HEK293 (cell line): ENCODE measurements around the gene SNCAIP.
A peak's percentile ranks its signal among the peaks of the same experiment; 100 is the strongest.

Experiments
- KLF16 ChIP-seq: fragments of 450-650 bp; formaldehyde crosslinking; IDR thresholded peaks from 2 replicates; pipeline ENCODE4 v1.5.1; 2017; ENCODE audit warnings: missing biosample characterization, missing genetic modification characterization
- KLF9 ChIP-seq: fragments of 450-650 bp; formaldehyde crosslinking; IDR thresholded peaks from 2 replicates; pipeline ENCODE4 v1.5.1; 2016; ENCODE audit warnings: missing biosample characterization, missing genetic modification characterization, low read depth
- SALL2 ChIP-seq: fragments of 450-650 bp; formaldehyde crosslinking; IDR thresholded peaks from 2 replicates; pipeline ENCODE4 v1.5.0; 2017; ENCODE audit warnings: missing biosample characterization, mild to moderate bottlenecking, missing genetic modification characterization, borderline replicate concordance
- YY2 ChIP-seq: fragments of 450-650 bp; formaldehyde crosslinking; IDR thresholded peaks from 2 replicates; pipeline ENCODE4 v1.5.1; 2016; ENCODE audit warnings: missing biosample characterization, missing genetic modification characterization
- ZFP3 ChIP-seq: fragments of 450-650 bp; formaldehyde crosslinking; IDR thresholded peaks from 2 replicates; pipeline ENCODE4 v1.5.1; 2016; ENCODE audit warnings: low read depth, missing biosample characterization, missing genetic modification characterization
- ZNF223 ChIP-seq: fragments of 450-650 bp; formaldehyde crosslinking; IDR thresholded peaks from 2 replicates; pipeline ENCODE4 v1.5.1; 2016; ENCODE audit warnings: missing biosample characterization, missing genetic modification characterization
- ZNF274 ChIP-seq, 2 experiments: fragments of 200-500 bp in 1 of 2; fragments of 450-650 bp in 1 of 2; sonication (Bioruptor generic) in 1 of 2; formaldehyde crosslinking in 1 of 2; IDR thresholded peaks; 2 replicates each; pipeline versions ENCODE4 v1.5.1 to v1.6.1; 2014 to 2016; ENCODE audit warnings: borderline replicate concordance in 1 of 2, inconsistent platforms in 1 of 2, low read length in 1 of 2, missing biosample characterization in 1 of 2, missing genetic modification characterization in 1 of 2
- ZNF324 ChIP-seq: fragments of 450-650 bp; formaldehyde crosslinking; IDR thresholded peaks from 2 replicates; pipeline ENCODE4 v1.5.1; 2016; ENCODE audit warnings: missing biosample characterization, missing genetic modification characterization
- TF ChIP-seq, protein P1 (sequence below): fragments of 450-650 bp; formaldehyde crosslinking; IDR thresholded peaks from 2 replicates; pipeline ENCODE4 v1.5.1; 2016; ENCODE audit warnings: missing biosample characterization, missing genetic modification characterization

DNA sequence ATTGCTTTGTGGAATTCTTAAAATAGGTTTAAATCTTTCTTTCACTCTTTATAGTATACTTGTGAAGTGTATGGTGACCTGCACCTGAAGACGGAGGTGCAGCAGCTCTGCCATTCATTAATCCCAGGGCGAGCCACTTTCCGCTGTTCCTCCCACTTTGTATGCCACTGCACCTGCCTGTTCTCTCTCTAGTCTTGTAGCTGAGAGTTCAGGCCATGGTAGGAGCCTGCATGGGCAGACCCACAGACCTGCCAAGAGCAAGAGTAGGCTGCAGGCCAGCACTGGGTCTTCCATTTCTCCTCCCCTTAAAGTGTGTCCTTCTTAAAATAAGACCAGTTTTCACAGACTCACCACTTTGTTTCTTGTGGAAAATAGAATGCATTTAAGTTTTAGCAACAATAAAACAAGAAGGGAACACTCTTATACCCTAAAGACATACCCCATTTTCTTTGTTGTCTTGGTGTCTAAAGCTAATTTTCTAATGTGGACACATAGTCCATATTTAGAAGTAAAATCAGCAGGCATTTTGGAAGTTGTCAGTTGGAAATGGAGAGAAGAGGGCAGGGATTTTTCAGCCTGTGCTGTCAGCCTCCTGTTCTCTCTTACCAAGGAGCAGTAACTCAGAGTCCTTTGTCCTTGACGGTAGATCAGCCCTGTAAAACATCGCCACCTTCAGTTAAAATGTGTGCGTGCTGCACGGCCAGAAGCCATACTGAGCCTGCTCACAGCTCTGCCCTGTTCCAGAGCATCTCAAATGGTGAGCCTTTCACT lies 103.2 kb downstream of the SNCAIP start:
- TF ChIP-seq ZFP3 (tag by site-specific recombination) (no peak), ZNF223 (no peak), KLF9 (no peak), KLF16 (tag by site-specific recombination) (no peak), ZNF274 (IDR thresholded peaks at IDR 0.05; ENCODE audit: low read length) (no peak), ZNF274 (tag by site-specific recombination; IDR thresholded peaks at IDR 0.05; ENCODE audit: borderline replicate concordance) (no peak), YY2 (tag by site-specific recombination) (no peak), ZNF324 (tag by site-specific recombination) (no peak), SALL2 (tag by site-specific recombination) (no peak)
- TF ChIP-seq, protein P1, sequence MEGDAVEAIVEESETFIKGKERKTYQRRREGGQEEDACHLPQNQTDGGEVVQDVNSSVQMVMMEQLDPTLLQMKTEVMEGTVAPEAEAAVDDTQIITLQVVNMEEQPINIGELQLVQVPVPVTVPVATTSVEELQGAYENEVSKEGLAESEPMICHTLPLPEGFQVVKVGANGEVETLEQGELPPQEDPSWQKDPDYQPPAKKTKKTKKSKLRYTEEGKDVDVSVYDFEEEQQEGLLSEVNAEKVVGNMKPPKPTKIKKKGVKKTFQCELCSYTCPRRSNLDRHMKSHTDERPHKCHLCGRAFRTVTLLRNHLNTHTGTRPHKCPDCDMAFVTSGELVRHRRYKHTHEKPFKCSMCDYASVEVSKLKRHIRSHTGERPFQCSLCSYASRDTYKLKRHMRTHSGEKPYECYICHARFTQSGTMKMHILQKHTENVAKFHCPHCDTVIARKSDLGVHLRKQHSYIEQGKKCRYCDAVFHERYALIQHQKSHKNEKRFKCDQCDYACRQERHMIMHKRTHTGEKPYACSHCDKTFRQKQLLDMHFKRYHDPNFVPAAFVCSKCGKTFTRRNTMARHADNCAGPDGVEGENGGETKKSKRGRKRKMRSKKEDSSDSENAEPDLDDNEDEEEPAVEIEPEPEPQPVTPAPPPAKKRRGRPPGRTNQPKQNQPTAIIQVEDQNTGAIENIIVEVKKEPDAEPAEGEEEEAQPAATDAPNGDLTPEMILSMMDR, result peak; percentile 69
